Stimulated activated naive CD8-positive, alpha-beta T cell treated with anti-CD3 and anti-CD28 coated beads, Interleukin-15, Interleukin-2, amounts not matched to agents 100 U/mL and 50 U/mL, for 24 hours (primary cell): ENCODE measurements around the gene NEURL2.

Experiments
- ATAC-seq: fragments of 150-1000 bp; cut with Tn5 transposase; one replicate; pipeline ENCODE4 v1.10.0; 2021
- DNase-seq: peaks from one replicate; pipeline ENCODE4 v3.0.0; 2021

Gene NEURL2

DNA sequence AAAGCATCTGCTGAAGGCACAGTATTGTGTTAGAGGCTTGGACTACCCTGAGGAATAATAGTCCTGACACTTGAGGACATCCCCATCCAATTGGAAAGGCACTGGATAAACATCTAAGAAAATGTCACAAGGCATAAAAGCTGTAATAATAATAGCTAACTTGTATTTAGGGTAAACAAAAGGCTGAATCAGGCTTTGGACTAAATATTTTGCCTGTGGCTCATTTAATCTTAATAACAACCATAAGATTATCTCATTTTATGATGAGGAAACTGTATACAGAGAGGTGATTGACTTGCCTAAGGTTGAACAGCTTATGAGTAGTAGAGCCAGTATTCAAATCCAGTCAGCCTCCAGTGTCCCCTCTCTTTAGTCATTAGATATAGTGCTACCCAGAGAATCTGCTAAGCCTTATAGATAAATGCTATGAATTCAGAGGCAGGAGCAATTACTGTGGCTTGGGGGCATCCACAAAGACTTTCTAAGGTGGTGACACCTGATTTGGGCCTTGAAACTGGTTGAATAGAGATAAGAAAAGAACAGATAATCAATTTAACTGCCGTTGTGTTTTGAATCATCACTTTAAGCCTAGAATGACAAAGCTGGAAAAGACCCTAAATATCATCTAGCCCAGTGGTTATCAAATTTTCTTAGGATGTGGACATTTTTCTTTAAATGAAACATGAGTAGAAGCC lies 17.5 kb downstream of the NEURL2 start:
- no peak for ATAC-seq
- DNase-seq: no peak

DNA sequence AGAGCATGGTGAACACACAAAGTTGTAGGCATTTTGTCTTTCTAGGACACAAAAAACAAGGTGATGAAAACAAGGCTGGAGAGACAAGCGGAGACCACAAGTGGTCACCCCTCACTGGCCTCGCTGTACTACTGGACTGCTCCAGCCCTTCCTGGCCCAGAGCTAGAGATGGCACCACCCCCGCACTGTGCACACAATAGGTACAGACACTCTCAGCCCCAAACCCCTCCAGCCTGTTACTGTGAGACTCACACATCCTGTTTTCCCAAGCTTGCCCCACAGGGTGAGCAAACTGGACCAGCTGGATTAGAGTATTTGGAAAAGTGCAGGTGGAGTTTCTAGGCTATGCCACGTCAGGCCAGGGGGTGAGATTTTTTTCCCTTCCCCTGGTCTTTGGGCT lies 18.4 kb downstream of the NEURL2 start:
- ATAC-seq: no peak
- DNase-seq: no peak

DNA sequence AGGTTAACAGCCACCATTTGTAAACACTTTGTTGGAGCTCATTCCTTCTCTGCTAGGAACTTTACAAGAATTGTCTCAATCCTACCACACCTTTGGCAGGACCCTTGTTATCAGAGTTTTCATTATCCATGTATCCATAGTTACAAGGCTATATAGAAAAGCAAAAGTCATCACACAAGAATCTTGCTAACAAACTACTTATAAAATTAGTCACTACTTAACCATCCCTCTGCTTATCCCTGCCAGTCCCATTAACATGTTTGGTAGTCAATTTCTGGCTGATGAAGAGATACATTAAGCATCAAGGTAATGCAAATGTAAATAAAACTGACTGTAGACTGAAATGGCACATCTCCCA lies 23.2 kb downstream of the NEURL2 start:
- ATAC-seq: no peak

DNA sequence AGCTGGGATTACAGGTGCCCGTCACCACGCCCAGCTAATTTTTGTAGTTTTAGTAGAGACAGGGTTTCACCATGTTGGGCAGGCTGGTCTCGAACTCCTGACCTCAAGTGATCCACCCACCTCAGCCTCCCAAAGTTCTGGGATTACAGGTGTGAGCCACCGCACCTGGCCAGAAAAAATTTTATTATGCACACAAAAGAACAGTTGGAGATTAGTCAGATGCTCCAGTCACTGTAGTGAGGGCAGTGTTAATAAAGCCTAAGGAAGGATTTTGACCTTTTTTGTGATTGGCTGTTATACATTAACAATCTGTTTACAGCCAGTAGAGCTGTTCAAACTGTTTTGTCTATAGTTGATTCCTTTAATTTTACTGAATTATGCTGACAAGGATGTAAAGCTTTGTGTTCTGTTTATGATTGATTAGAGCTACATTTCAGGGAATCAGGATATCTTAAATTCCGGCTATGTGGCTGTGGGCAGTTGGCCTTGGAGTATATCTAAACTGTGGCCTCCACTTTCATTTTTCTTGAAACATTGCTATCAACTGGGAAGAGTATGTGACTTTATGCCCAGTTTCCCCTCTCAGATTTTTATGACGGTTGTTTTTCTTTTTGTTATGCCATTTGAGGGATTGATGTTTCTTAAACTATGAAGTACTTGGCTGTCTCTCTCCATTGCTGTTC lies 23.7 kb downstream of the NEURL2 start:
- ATAC-seq: no peak
- DNase-seq: no peak

More for the DNA sequence above, 23.2 kb downstream of the NEURL2 start:
- DNase-seq: no peak

DNA sequence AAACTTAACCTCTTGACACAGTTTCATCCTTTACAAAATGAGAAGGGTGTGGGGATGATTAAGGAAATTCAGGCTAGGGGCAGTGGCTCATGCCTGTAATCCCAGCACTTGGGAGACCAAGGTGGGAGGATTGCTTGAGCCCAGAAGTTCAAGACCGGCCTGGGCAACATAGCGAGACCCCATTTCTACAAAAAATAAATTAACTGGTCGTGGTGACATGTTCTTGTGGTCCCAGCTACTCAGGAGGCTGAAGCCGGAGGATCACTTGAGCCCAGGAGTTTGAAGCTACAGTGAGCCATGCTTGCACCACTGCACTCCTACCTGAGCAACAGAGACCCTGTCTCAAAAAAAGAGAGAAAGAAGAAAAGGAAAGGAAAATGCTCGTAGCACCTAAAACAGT lies 24.6 kb downstream of the NEURL2 start:
- no peak for DNase-seq
- ATAC-seq: no peak

DNA sequence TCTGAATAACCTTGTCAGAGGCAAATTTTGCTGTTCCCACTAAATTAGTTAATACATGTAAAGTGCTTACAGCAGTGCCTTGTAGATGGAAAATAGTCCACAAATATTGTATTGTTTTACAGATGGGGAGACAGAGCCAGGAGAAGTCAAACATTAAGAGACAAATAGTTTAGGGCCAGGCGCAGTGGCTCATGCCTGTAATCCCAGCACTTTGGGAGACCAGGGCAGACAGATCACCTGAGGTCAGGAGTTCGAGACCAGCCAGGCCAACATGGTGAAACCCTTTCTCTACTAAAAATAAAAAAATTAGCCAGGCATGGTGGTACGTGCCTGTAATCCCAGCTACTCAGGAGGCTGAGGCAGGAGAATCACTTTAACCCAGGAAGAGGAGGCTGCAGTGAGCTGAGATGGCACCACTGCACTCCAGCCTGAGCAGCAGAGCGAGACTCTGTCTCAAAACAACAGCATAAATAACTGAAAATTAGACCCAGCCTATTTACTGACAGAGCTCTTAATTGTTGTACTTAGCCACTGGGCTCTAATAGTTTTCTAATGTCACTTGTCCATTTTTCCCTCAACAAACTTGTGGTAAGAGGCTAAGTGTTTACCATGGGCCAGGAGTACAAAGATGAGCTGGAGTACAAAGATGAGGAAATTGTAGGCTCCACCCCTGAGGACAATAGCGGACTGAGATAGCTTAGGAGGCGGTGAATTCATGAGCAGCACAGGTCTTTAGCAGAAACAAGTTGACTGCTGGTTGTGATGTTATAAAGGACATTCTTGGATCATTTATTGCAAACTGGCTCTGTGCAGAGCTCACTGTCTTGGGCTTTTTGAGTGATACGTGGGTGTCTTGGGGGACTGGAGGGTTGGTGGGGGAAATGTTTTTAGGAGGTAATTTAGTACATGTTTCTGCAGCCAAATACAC lies 27.2 kb downstream of the NEURL2 start:
- DNase-seq (no peak), ATAC-seq (no peak)

DNA sequence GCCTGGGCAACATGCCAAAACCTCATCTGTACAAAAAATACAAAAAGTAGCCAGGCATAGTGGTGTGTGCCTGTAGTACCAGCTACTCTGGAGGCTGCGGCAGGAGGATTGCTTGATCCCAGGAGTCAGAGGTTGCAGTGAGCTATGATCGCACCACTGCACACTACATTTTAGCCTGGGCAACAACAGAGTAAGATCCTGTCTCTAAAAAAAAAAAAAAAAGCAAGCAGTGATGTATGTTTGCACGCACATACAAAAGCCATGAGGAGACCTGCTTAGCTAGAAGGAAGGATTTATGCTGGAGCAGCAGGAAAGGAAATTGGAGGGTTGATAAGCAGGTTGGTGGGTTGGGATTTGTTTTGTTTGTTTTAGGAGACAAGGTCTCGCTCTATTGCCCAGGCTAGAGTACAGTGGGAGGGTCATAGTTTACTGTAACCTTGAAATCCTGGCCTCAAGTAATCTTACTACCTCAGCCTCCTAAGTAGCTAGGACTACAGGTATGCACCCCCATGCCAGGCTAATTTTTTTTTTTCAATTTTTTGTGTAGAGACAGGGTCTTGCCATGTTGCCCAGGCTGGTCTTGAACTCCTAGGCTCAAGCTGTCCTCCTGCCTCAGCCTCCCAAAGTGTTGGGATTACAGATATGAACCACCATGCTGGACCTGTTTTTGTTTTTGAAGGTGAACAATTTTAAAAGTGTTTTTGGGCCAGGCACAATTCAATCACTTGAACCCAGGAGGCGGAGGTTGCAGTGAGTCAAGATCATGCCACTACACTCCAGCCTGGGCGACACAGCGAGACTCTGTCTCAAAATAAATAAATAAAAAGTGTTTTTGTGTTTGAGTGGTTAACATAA lies 29.6 kb downstream of the NEURL2 start:
- ATAC-seq (no peak), DNase-seq (no peak)

DNA sequence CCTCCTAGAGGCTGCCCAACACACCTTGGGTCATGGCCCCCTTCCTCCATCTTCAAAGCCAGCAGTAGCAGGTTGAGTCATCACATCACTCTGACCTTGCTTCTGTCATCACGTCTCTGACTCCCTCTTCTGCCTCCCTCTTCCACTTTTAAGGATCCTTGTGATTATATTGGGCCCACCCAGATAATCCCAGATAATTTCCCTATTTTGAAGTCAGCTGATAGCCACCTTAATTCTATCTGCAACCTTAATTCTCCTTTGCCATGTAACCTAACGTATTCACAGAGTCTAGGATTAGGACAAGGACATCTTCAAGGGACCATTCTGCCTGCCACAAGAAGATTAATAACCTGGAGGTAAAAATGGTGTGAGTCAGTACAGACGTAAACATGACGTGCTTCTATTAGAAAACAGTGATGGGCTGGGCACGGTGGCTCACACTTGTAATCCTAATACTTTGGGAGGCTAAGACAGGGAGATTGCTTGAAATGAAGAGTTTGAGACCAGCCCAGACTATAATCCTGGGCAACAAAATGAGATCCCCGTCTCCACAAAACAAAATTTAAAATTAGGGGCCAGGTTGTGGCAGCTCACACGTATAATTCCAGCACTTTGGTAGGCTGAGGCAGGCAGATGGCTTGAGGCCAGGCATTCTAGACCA lies 30.3 kb downstream of the NEURL2 start:
- DNase-seq (no peak), ATAC-seq (no peak)

DNA sequence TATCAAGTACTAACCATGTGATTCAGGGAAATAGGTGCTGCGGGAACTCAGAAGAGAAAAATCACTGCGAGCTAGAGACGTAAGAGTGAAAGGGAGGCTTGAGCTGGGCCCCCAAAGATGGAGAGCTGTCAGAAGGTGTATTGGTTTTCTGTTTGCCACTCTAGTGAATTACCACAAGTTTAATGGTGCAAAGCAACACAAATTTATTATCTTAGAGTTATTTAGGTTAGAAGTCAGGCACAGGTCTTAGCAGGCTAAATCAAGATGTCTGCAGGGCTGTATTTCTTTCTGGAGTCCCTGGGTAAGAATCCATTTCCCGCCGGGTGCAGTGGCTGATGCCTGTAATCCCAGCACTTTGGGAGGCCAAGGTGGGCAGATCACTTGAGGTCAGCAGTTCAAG lies 31.1 kb downstream of the NEURL2 start:
- DNase-seq: no peak
- ATAC-seq: no peak

DNA sequence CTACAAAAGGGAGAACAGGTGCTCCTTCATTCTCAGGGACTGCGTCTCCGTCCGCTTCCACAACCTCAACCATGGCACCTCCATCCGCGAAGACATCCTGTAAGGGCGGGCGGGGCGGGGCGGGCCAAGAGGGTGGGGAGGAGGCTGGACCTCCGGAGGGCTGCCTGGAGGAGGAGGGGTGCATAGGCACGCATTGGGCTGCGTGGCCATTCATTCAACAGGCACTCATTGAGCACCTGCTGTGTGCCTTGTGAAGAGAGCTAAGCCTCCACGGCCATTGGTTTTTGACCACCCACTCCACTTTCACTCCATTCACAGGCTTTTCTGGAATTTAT lies 33.2 kb downstream of the NEURL2 start:
- DNase-seq: peak; percentile 61
- ATAC-seq: peak; percentile 41

DNA sequence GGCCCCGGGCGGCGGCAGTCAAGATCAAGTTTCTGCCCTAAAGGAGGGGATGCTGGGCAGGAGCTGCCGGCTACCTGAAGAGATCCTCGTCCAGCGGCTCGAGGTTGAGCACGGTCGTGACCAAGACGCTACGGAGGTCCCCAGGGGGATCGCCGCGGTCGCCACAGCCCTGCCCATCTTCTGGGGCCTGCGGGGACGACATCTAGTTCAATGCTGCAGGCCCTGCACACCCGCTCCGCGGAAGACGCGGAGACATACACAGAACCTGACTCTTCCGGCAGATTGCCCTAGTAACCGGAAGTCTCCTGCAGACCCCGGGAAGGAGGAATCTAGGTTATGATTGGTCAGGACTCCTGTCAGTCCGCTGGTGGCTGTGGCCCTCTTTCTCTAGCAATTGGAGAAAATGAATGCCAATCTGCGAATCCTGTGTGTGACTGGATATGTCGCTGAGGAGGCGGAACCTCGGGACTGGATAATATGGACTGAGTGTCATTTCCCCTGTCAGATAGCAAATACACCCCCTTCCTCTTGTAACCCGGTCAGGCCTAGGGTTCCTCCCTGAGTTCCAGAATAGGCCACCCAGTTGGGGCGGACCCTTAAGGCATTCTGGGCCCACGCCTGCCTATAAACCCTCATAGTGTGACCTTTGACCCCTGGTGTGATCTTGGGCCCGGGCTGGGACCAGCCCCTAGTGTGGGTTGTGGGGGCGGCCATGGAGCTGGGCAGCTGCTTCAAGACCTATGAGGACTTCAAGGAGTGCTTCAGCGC lies 33.7 kb downstream of the NEURL2 start, which contains the start of the genes ACOT8 and ZSWIM3:
Gene ACOT8, minus strand, starts transcription at position 279 of the 768 bp plus-strand sequence. Its CDS starts 77 bp downstream, at position 202.
Gene ZSWIM3, plus strand, starts transcription at position 501 of the 768 bp plus-strand sequence. Its CDS starts 212 bp downstream, at position 713.
- DNase-seq (peak; percentile 89), ATAC-seq (peak; percentile 99)

DNA sequence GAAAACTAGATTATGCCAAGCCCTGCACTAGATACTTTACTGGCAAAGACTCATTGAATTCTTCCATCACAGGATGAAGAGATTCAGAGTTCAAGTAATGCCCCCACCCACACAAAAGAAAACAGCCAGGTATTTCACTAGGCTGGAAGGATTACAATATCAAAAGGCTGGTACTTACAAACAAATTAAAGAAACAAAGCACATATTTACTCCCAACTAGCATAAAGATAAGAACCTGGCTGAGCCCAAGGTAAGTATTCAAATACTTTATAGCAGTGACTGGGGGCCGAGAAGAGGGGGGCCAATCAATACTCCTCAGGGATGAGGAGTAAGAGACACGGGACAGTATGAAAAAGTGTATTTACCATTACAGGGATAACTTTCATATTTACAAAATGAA lies 37.5 kb downstream of the NEURL2 start:
- DNase-seq: no peak
- ATAC-seq: no peak

DNA sequence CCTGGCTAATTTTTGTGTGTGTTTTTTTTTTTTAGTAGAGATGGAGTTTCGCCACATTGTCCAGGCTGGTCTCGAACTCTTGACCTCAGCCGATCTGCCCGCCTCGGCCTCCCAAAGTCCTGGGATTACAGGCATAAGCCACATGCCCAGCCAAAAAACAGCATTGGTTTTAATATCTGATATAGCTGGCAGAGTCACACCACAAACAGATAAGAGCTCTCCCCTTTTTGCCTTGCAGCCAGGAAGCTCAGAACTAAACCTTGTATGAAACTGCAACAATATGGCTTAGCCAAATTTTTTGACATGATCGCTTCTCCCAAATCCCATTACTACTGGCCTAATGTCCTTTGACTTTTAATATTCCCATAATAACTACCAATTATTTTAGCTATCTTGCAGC lies 38.7 kb downstream of the NEURL2 start:
- ATAC-seq (no peak), DNase-seq (no peak)

DNA sequence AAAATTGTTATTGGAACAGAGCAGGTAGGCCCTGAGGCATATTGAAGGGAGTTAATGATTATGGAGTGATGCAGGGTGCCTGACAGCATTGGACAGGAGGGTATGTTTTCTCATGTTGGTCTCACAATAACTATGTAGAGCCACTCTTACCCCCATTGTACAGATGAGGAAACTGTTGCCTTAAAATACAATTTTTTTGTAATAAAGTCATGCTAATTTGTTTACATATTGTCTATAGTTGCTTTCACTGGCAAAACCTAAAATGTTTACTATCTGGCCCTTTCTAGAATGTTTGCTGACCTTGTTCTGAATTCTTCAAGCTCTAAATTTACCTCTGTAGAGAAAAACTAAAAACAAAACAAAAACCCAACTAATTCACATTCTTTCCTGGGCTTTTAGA lies 39.5 kb downstream of the NEURL2 start:
- DNase-seq: no peak
- no peak for ATAC-seq

DNA sequence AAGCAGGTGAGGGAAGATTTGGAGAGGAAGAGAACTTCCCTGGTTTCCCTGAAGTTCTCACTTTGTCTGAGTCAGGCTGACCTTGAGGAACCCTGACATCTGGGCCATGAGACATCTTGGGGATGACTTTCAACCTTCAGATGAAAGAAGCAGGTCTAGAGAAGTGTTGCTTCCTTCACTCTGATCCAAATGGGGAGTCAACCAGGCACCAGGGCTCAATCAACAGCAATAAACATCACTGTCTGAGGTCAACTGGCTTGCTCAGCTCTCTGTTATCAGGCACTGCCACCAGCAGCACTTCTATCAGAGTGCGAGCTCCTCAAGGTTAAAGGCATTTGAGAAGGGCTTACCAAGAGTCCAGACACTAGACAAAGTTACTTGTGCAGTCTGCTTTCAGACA lies 40.1 kb downstream of the NEURL2 start:
- ATAC-seq (no peak), DNase-seq (no peak)

DNA sequence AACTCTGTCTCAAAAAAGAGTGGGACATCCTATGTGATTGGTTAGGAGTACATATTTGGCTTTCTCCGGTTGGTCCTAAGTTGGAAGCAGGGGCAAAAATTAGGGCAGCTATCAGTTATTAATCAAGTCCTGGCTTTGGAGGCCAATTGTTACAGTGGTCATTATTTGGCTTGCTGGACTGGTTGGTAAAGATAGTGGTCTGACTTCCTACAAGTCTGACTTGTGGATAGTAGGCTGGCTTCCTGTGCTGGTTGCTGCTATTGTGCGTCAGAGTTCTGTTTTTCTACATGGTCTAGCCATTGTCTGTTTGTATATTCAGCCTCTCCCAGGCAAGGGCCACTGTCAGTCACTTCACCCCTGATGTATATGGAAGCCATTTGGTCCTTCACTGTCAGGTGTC lies 40.8 kb downstream of the NEURL2 start:
- ATAC-seq: no peak
- no peak for DNase-seq

DNA sequence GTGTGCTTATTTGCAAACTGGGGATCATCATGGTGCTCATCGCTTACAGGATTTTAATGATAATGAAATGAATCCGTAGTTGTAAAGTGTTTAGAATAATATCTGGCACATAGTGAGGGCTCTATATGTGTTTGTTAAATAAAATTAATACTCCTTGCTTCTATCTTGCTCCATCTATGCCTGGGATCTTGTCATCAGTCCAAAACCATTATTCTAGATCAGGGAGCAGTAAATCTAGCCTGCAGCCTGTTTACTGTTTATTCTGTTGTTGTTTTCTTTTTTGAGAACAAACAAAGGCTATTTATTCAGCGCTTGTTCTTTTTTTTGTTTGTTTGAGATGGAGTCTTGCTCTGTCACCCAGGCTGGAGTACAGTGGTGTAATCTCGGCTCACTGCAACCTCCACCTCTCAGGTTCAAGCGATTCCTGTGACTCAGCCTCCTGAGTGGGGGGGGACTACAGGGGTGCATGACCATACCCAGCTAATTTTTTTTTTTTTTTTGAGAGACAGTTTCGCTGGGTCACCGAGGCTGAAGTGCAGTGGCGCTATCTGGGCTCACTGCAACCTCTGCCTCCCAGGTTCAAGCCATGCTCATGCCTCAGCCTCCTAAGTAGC lies 41.9 kb downstream of the NEURL2 start:
- ATAC-seq (no peak), DNase-seq (no peak)

DNA sequence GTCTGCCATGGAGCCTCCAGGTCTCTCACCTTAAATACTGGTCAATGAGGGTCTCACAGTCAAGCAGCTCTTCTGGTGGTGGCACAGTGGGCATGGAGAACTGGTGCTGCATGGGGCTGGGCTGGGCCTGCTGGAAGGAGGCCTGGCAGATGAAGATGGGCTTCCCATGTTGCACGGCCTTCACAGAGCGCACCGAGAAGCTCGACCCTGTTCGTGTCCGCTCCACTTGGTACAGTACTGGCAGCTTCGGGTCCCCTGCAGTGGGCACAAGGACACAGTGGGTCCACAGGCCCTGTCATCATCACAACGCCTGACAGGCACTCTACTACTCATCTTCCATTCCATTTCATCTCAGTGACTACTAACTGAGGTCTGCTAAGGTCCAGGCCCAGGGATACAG lies 42.6 kb downstream of the NEURL2 start:
- ATAC-seq: no peak
- no peak for DNase-seq

DNA sequence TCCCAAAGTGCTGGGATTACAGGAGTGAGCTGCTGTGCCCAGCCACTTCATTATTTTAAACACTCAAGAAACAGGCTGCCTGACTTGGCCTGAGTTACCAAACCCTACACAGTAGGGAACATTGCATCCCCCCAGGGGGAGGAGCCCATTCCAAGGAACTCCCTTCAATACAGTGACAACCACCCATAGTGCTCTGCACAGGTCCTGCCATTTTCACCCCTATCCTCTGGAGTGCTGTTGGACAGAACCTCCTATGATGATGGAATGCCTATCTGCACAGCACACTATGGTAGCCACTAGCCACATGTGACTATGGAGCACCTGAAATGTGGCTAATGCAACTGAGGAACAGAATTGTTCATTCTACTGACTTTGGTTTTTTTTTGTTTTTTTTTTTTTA lies 45.6 kb downstream of the NEURL2 start:
- DNase-seq: no peak
- no peak for ATAC-seq

DNA sequence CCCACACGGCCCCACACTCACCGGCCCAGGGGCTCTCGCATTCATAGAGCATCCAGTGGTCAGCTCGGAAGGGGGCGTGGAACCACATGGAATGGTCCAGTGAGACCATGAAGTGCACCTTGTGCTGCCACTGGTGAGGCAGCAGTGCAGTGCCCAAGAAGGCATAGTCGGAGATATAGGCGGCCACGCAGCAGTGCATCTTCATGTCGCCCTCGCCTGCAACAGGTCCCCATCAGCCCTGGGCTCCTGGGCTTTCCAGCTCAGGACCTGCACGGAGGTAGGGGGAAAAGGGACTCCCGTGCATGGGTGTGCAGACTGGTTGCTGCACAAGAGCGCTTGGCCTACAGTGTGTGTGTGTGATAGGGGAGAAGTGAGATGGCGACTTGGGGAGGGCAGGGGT lies 47.5 kb downstream of the NEURL2 start:
- DNase-seq (no peak), ATAC-seq (no peak)
